Uterus (tissue), 2 donors: Measurements from ENCODE around the gene ZFYVE28.

Experiments
- POLR2A ChIP-seq, 2 donors: fragments of 450-650 bp; IDR thresholded peaks; one replicate each; pipeline ENCODE4 v1.6.1; 2016; ENCODE audit warnings: antibody characterized with exemption in 2 of 2, mild to moderate bottlenecking in 1 of 2, moderate library complexity in 1 of 2
- TF ChIP-seq, protein P1 (sequence below), 4 experiments: fragments of 200-600 bp in 2 of 4; fragments of 450-650 bp in 2 of 4; sonication (generic) in 2 of 4; IDR thresholded peaks; one replicate each; pipeline ENCODE4 v1.5.1; 2016 to 2019; ENCODE audit warnings: antibody characterized with exemption in 4 of 4, mild to moderate bottlenecking in 2 of 4, moderate library complexity in 1 of 4

DNA sequence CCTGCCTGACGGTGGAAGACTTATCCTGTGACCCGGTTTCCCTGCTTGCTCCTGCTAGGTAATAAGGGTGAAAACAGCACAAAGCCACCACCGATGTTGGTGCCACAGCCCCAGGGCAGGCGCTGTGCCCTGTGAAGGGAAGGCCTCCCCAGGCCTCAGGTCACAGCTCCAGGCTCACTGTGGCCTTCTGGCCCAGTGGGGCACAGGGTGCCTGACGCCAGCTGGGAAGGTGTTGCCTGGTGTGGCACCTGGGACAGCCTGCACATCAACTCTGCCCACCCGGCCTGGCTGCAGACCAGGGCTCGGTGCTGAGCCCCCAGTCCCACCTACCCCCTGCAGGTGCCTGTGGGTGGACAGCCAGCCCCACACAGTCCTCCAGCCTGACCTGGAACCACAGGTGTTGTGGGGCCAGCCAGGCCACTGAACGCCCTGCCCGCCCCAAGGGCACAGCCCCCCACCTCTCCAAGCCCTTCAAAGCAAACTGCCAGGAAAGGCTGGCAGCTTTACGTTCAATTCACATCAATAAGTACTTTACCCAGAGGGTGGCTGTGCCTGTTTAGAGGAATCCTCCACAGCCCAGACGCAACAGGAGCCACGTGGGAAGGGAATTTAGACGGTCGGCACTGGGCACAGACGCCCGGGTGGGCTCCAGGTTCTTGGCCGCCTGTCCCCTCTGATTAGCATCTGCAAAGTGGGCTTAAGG, 54.3 kb downstream of the ZFYVE28 start:
- TF ChIP-seq, protein P1, sequence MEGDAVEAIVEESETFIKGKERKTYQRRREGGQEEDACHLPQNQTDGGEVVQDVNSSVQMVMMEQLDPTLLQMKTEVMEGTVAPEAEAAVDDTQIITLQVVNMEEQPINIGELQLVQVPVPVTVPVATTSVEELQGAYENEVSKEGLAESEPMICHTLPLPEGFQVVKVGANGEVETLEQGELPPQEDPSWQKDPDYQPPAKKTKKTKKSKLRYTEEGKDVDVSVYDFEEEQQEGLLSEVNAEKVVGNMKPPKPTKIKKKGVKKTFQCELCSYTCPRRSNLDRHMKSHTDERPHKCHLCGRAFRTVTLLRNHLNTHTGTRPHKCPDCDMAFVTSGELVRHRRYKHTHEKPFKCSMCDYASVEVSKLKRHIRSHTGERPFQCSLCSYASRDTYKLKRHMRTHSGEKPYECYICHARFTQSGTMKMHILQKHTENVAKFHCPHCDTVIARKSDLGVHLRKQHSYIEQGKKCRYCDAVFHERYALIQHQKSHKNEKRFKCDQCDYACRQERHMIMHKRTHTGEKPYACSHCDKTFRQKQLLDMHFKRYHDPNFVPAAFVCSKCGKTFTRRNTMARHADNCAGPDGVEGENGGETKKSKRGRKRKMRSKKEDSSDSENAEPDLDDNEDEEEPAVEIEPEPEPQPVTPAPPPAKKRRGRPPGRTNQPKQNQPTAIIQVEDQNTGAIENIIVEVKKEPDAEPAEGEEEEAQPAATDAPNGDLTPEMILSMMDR (IDR thresholded peaks at IDR 0.05): no peak
- no peak for TF ChIP-seq POLR2A (IDR thresholded peaks at IDR 0.05)
